H9 (cell line): ENCODE measurements around the gene CRHR2. TPM values are rescaled to one million over a fixed set of nuclear protein-coding genes. Genes with fewer than 3 reads are reported as not detected.

Experiments used
- DNase-seq: peaks from one replicate; pipeline ENCODE4 v3.0.0-alpha.2; 2017
- H2AFZ ChIP-seq: one replicate; pipeline ENCODE4 v1.6.1; 2013; ENCODE audit warnings: mild to moderate bottlenecking, low read length, control low read depth, moderate library complexity
- H2AK5ac ChIP-seq: 2 replicates; pipeline ENCODE4 v1.6.1; 2013; ENCODE audit warnings: low read length, control low read depth, mixed read lengths; ENCODE audit not compliant: insufficient read length
- H2BK120ac ChIP-seq: one replicate; pipeline ENCODE4 v1.6.1; 2013; ENCODE audit warnings: low read depth, mild to moderate bottlenecking, low read length, control low read depth, inconsistent platforms; ENCODE audit not compliant: poor library complexity, severe bottlenecking
- H2BK12ac ChIP-seq: 2 replicates; pipeline ENCODE4 v1.6.1; 2013; ENCODE audit warnings: low read length, control low read depth, mixed read lengths, low read depth; ENCODE audit not compliant: insufficient read length
- H2BK15ac ChIP-seq: 2 replicates; pipeline ENCODE4 v1.6.1; 2013; ENCODE audit warnings: low read depth, low read length, control low read depth
- H2BK20ac ChIP-seq: one replicate; pipeline ENCODE4 v1.6.1; 2013; ENCODE audit warnings: low read depth, mild to moderate bottlenecking, low read length, control low read depth, inconsistent platforms; ENCODE audit not compliant: poor library complexity, severe bottlenecking
- H2BK5ac ChIP-seq: 2 replicates; pipeline ENCODE4 v1.6.1; 2013; ENCODE audit warnings: low read length, control low read depth, mixed read lengths; ENCODE audit not compliant: insufficient read length
- H3K14ac ChIP-seq: 2 replicates; pipeline ENCODE4 v1.6.1; 2013; ENCODE audit warnings: low read length, control low read depth; ENCODE audit not compliant: insufficient read depth
- H3K18ac ChIP-seq: 2 replicates; pipeline ENCODE4 v1.6.1; 2013; ENCODE audit warnings: low read depth, mild to moderate bottlenecking, mixed read lengths, low read length, control low read depth; ENCODE audit not compliant: insufficient read length
- H3K23ac ChIP-seq: 2 replicates; pipeline ENCODE4 v1.6.1; 2013; ENCODE audit warnings: low read length, control low read depth, mixed read lengths, low read depth; ENCODE audit not compliant: insufficient read length
- H3K23me2 ChIP-seq: 2 replicates; pipeline ENCODE4 v1.6.1; 2013; ENCODE audit warnings: low read depth, mild to moderate bottlenecking, mixed read lengths, low read length, control low read depth; ENCODE audit not compliant: insufficient read length, poor library complexity, severe bottlenecking
- H3K27ac ChIP-seq: 2 replicates; pipeline ENCODE4 v1.5.1; 2013; ENCODE audit warnings: low read length, control low read depth, mixed read lengths, low read depth; ENCODE audit not compliant: insufficient read length
- H3K27me3 ChIP-seq: 2 replicates; pipeline ENCODE4 v1.6.1; 2013; ENCODE audit warnings: low read length, control low read depth, inconsistent platforms; ENCODE audit not compliant: insufficient read depth
- H3K4ac ChIP-seq: 2 replicates; pipeline ENCODE4 v1.6.1; 2013; ENCODE audit warnings: low read depth, mild to moderate bottlenecking, control low read depth, inconsistent platforms, low read length, moderate library complexity
- H3K4me1 ChIP-seq: 2 replicates; pipeline ENCODE4 v1.6.1; 2013; ENCODE audit warnings: low read length, control low read depth, inconsistent platforms; ENCODE audit not compliant: insufficient read depth
- H3K4me2 ChIP-seq: 2 replicates; pipeline ENCODE4 v1.6.1; 2013; ENCODE audit warnings: low read length, control low read depth, mixed read lengths; ENCODE audit not compliant: insufficient read length, insufficient read depth
- H3K56ac ChIP-seq: 2 replicates; pipeline ENCODE4 v1.6.1; 2013; ENCODE audit warnings: low read depth, mild to moderate bottlenecking, mixed read lengths, low read length, control low read depth; ENCODE audit not compliant: insufficient read length
- H3K79me1 ChIP-seq: 2 replicates; pipeline ENCODE4 v1.6.1; 2013; ENCODE audit warnings: low read depth, mild to moderate bottlenecking, moderate library complexity, low read length, control low read depth, inconsistent platforms; ENCODE audit not compliant: insufficient read depth, poor library complexity, severe bottlenecking
- H3K79me2 ChIP-seq: 2 replicates; pipeline ENCODE4 v1.6.1; 2013; ENCODE audit warnings: low read length, control low read depth, inconsistent platforms; ENCODE audit not compliant: insufficient read depth
- H3K9ac ChIP-seq: 2 replicates; pipeline ENCODE4 v1.6.1; 2013; ENCODE audit warnings: low read length, control low read depth, mixed read lengths; ENCODE audit not compliant: insufficient read length; ENCODE audit errors: extremely low read depth
- H3K9me3 ChIP-seq: one replicate; pipeline ENCODE4 v1.6.1; 2013; ENCODE audit warnings: low read depth, low read length, inconsistent platforms; ENCODE audit not compliant: control insufficient read depth
- H3T11ph ChIP-seq: one replicate; pipeline ENCODE4 v1.6.1; 2013; ENCODE audit warnings: mild to moderate bottlenecking, low read length, control low read depth, inconsistent platforms
- H4K20me1 ChIP-seq: one replicate; pipeline ENCODE4 v1.6.1; 2013; ENCODE audit not compliant: control insufficient read depth, insufficient read length, insufficient read depth
- H4K5ac ChIP-seq: 2 replicates; pipeline ENCODE4 v1.6.1; 2013; ENCODE audit warnings: low read depth, mild to moderate bottlenecking, mixed read lengths, low read length, control low read depth; ENCODE audit not compliant: insufficient read length
- H4K8ac ChIP-seq: replicated peaks from 2 replicates; pipeline ENCODE4 v1.6.1; 2013; ENCODE audit warnings: low read length, control low read depth, mixed read lengths, low read depth; ENCODE audit not compliant: insufficient read length
- H4K91ac ChIP-seq: 2 replicates; pipeline ENCODE4 v1.6.1; 2013; ENCODE audit warnings: low read depth, mild to moderate bottlenecking, moderate library complexity, mixed read lengths, low read length, control low read depth; ENCODE audit not compliant: insufficient read length
- H3K27ac Mint-ChIP-seq, 3 experiments: 2 replicates in 2 of 3; 3 replicates in 1 of 3; pipeline ENCODE4 v1.8.0; 2020 to 2021; ENCODE audit warnings: mixed read lengths in 3 of 3, mild to moderate bottlenecking in 1 of 3, moderate library complexity in 1 of 3
- H3K27me3 Mint-ChIP-seq: 2 replicates; pipeline ENCODE4 v1.8.0; 2021; ENCODE audit warnings: low read depth, mild to moderate bottlenecking, moderate library complexity, mixed read lengths
- H3K36me3 Mint-ChIP-seq, 3 experiments: 2 replicates in 2 of 3; 3 replicates in 1 of 3; pipeline ENCODE4 v1.8.0; 2020 to 2021; ENCODE audit warnings: low read depth in 3 of 3, mixed read lengths in 3 of 3; ENCODE audit not compliant: insufficient read depth in 1 of 3
- H3K4me1 Mint-ChIP-seq, 2 experiments: 2 replicates each; pipeline ENCODE4 v1.8.0; 2020; ENCODE audit warnings: mixed read lengths in 2 of 2
- H3K4me3 Mint-ChIP-seq, 2 experiments: 2 replicates in 1 of 2; 3 replicates in 1 of 2; pipeline ENCODE4 v1.8.0; 2020 to 2021; ENCODE audit warnings: mild to moderate bottlenecking in 2 of 2, mixed read lengths in 2 of 2, moderate library complexity in 1 of 2
- H3K9me3 Mint-ChIP-seq, 2 experiments: 2 replicates in 1 of 2; 3 replicates in 1 of 2; pipeline ENCODE4 v1.8.0; 2020; ENCODE audit warnings: mild to moderate bottlenecking in 2 of 2, mixed read lengths in 2 of 2, moderate library complexity in 1 of 2
- CTCF ChIP-seq: fragments of 200-600 bp; sonication (generic); conservative IDR thresholded peaks from 3 replicates; pipeline ENCODE4 v1.8.0; 2021; ENCODE audit warnings: antibody characterized with exemption, mild to moderate bottlenecking
- WGBS: extraction: QIAGEN DNeasy Blood & Tissue Kit; methylation state at CpG from one replicate; pipeline ENCODE4 v1.1.7; 2013; ENCODE audit warnings: missing lambda C conversion rate, low lambda C conversion rate, mixed read lengths; ENCODE audit not compliant: insufficient read length; ENCODE audit errors: extremely low coverage; 5-methylcytosine and 5-hydroxymethylcytosine counted together
- total RNA-seq: library from RNA; stranded (reverse); gene quantifications from 2 replicates; pipeline ENCODE4 v1.2.1, GENCODE V29; 2021

Gene CRHR2
- total RNA-seq, 1 experiment from 2014 or later: 0.07 TPM

GRCh38 chr7:30654296-30655090 lies 27.8 kb downstream of the CRHR2 start:
- no CpG with 5 or more reads among the region's 15 CpGs for WGBS
- Histone ChIP-seq H3K4ac (no peak overlapping the region), H3K79me2 (no peaks in the 10 kb centered on the region), H3K23me2 (no peaks in the 10 kb centered on the region), H2BK120ac (no peak overlapping the region), H4K20me1 (no peaks in the 10 kb centered on the region), H3K9me3 (no peaks in the 10 kb centered on the region), H2BK12ac (no peak overlapping the region), H3K4me1 (no peaks in the 10 kb centered on the region), H2AFZ (no peak overlapping the region), H3K56ac (no peak overlapping the region), H2BK20ac (no peak overlapping the region), H3K23ac (no peak overlapping the region), H3K79me1 (no peaks in the 10 kb centered on the region), H3K27ac (no peak overlapping the region), H2AK5ac (no peak overlapping the region), H3T11ph (no peak overlapping the region), H3K14ac (no peak overlapping the region), H3K9ac (no peak overlapping the region), H4K91ac (no peak overlapping the region), H3K27me3 (no peaks in the 10 kb centered on the region), H4K5ac (no peak overlapping the region), H2BK5ac (no peak overlapping the region), H2BK15ac (no peak overlapping the region), H3K18ac (no peak overlapping the region), H4K8ac (no peak overlapping the region), H3K4me2 (no peak overlapping the region)
- no peaks in the 10 kb centered on the region for H3K9me3 Mint-ChIP-seq
- H3K4me3 Mint-ChIP-seq: no peak overlapping the region
- peaks cover 2 to 6% (median 3%) of the 10 kb centered on the region in 3 experiments; a peak in 5 of 7 replicates for H3K36me3 Mint-ChIP-seq
- no peak for TF ChIP-seq CTCF
- DNase-seq: no peak
- no peaks in the 10 kb centered on the region for H3K27me3 Mint-ChIP-seq
- peak overlapping the region in 1 of 3 experiments; percentile 70; a peak in 1 of 7 replicates for H3K27ac Mint-ChIP-seq
- peaks cover 6% of the 10 kb centered on the region in 2 experiments for H3K4me1 Mint-ChIP-seq
